Ascending aorta (tissue), 2 donors: ENCODE data around the gene IMMP2L. TPM values are rescaled to one million over a fixed set of nuclear protein-coding genes. Genes with fewer than 3 reads are reported as not detected.

Source experiments
- DNase-seq, 2 donors: peaks; one replicate each; pipeline ENCODE4 v3.0.0-alpha.2; 2019; ENCODE audit warnings: low spot score in 2 of 2
- H3K27ac ChIP-seq, 2 donors: fragments of 200-600 bp; sonication (generic); one replicate each; pipeline ENCODE4 v1.5.1; 2016 to 2017; ENCODE audit warnings: mild to moderate bottlenecking in 1 of 2
- H3K27me3 ChIP-seq: fragments of 200-600 bp; sonication (generic); one replicate; pipeline ENCODE4 v1.5.1; 2017
- H3K36me3 ChIP-seq, 2 donors: fragments of 200-600 bp; sonication (generic); one replicate each; pipeline ENCODE4 v1.5.1; 2016
- H3K4me1 ChIP-seq, 2 donors: fragments of 200-600 bp; sonication (generic); one replicate each; pipeline ENCODE4 v1.5.1; 2016 to 2017; ENCODE audit warnings: mild to moderate bottlenecking in 1 of 2
- H3K4me3 ChIP-seq, 2 donors: fragments of 200-600 bp; sonication (generic); one replicate each; pipeline ENCODE4 v1.5.1; 2016 to 2017; ENCODE audit warnings: mild to moderate bottlenecking in 1 of 2
- H3K9me3 ChIP-seq, 2 donors: fragments of 200-600 bp; sonication (generic); one replicate each; pipeline ENCODE4 v1.5.1; 2016
- intact Hi-C: fragments of 100-400 bp; cut with DNase I; formaldehyde crosslinking; loops from one replicate; pipeline ENCODE4 v1.15.1; 2023
- total RNA-seq: library from RNA; depleted of rRNA; stranded (reverse); fragments of >200 nt; gene quantifications from one replicate; pipeline ENCODE4 v1.1.0, GENCODE V29; 2016
- TF ChIP-seq, protein P1 (sequence below), 3 experiments: fragments of 200-600 bp in 2 of 3; fragments of 450-650 bp in 1 of 3; sonication (generic) in 2 of 3; IDR thresholded peaks; one replicate each; pipeline ENCODE4 v1.5.1; 2016 to 2019; ENCODE audit warnings: antibody characterized with exemption in 3 of 3, mild to moderate bottlenecking in 1 of 3, moderate library complexity in 1 of 3

IMMP2L gene
- total RNA-seq, 1 donor from 2014 or later: 143 TPM

DNA sequence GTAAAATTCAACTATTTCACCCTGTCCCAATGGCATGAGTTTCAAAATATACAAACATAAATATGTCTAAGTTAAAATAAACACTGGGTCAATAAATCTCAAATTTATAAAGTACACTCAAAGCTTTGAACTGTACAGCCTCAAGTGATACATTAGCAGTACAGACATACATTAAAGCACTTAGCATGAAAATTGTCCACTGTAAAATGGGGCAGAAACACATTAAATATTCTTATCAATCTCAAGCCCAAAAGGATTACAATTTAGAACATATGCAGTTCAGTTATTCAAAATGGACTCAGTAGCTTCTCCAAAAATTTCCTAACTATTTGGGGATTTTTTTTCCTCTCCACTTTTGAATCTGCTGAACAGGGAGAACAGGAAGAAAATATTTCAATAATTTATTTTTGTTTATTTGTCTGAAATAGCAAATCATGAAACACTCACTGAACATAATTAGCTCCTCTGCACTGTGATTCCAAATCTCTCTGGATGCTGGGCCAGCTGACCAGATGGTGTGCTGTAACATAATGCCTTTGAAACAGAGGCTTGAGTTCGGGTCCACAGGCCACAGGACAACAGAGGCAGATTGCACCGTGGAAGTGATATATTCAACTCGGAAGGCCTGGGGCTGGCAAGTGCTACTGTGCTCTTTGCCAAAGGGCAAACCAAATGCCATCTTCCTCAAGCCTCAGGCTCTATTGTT, 720.3 kb downstream of the IMMP2L start:
- no peak for DNase-seq
- H3K36me3 ChIP-seq: no peaks in the 10 kb centered on the region
- H3K27me3 ChIP-seq: no peaks in the 10 kb centered on the region
- H3K27ac ChIP-seq: no peak overlapping the region
- intact Hi-C loops: no loop called here
- H3K4me3 ChIP-seq: no peak overlapping the region
- TF ChIP-seq, protein P1, sequence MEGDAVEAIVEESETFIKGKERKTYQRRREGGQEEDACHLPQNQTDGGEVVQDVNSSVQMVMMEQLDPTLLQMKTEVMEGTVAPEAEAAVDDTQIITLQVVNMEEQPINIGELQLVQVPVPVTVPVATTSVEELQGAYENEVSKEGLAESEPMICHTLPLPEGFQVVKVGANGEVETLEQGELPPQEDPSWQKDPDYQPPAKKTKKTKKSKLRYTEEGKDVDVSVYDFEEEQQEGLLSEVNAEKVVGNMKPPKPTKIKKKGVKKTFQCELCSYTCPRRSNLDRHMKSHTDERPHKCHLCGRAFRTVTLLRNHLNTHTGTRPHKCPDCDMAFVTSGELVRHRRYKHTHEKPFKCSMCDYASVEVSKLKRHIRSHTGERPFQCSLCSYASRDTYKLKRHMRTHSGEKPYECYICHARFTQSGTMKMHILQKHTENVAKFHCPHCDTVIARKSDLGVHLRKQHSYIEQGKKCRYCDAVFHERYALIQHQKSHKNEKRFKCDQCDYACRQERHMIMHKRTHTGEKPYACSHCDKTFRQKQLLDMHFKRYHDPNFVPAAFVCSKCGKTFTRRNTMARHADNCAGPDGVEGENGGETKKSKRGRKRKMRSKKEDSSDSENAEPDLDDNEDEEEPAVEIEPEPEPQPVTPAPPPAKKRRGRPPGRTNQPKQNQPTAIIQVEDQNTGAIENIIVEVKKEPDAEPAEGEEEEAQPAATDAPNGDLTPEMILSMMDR (IDR thresholded peaks at IDR 0.05): no peak
- no peaks in the 10 kb centered on the region for H3K9me3 ChIP-seq
- no peaks in the 10 kb centered on the region for H3K4me1 ChIP-seq

DNA sequence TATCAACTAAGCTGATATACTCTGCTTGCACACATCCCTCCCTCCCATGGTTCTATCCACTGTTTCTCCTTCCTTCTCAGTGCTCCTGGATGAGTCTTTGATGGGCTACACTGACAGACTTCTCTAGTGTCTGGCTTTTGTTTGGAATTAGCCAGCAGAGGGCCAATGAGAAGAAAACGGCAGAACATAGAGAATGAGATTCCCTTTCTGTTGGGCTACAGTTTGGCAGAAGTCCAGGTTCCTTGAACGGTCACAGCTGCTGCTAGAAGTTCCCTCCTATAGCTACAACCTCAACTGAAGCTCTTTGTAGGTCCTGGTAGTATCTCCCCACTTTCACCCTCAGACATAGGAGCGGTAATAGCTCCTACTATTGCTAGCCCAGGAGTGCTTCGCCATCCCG, 722.4 kb downstream of the IMMP2L start:
- intact Hi-C loops: no loop called here
- no peak overlapping the region for H3K27ac ChIP-seq
- no peaks in the 10 kb centered on the region for H3K36me3 ChIP-seq
- H3K9me3 ChIP-seq: no peaks in the 10 kb centered on the region
- TF ChIP-seq, protein P1 (IDR thresholded peaks at IDR 0.05): no peak
- H3K4me1 ChIP-seq: no peaks in the 10 kb centered on the region
- H3K4me3 ChIP-seq: no peak overlapping the region
- DNase-seq: no peak
- no peaks in the 10 kb centered on the region for H3K27me3 ChIP-seq

DNA sequence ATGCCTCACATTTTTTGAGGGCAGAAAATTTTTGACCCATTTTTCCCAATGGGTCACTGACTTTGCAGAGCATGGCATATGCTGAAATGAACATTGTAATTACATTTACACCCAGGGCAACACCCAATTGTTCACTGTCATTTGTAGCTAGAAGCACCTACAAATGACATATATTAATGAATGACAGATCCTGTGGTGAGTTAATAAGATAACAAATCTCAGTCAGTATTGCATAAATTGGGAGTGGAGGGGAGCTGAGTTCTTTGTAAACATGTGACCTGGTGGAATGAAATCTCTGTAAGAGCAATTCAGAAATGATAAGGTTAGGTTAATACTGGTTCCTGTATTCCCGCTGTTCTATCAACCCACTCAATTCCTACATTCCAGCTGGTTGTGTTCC, 726.4 kb downstream of the IMMP2L start:
- Histone ChIP-seq H3K27ac (no peak overlapping the region), H3K36me3 (no peaks in the 10 kb centered on the region), H3K4me1 (peaks cover 0 to 3% of the 10 kb centered on the region in 2 donors), H3K27me3 (no peaks in the 10 kb centered on the region), H3K4me3 (no peak overlapping the region), H3K9me3 (no peaks in the 10 kb centered on the region)
- intact Hi-C loops: no loop called here
- TF ChIP-seq, protein P1 (IDR thresholded peaks at IDR 0.05): no peak
- DNase-seq: no peak

GRCh38 chr7:110835218-110835617, 727.1 kb downstream of the IMMP2L start:
- Histone ChIP-seq H3K4me3 (no peak overlapping the region), H3K9me3 (no peaks in the 10 kb centered on the region), H3K27ac (no peak overlapping the region), H3K27me3 (no peaks in the 10 kb centered on the region), H3K36me3 (no peaks in the 10 kb centered on the region), H3K4me1 (peaks cover 0 to 3% of the 10 kb centered on the region in 2 donors)
- intact Hi-C loops: no loop called here
- TF ChIP-seq, protein P1 (IDR thresholded peaks at IDR 0.05): no peak
- no peak for DNase-seq

DNA sequence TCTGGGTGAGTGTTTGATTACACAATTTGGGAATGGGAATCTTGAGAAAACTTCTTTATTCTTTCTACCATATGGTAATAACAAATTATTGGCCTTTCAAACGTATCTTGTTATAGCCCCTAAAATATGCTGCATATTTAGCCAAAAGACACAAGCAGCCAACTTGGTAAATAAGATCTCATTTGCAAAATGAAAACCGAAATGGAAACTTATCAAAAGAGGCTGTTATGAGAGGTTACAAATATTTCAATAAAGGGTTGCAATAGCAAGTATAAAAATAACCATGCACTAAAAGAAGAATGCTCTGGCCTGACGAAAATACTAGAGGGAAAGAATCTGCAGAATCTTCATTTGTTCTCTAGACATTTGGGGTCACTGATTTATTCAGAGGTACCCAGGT, 730.9 kb downstream of the IMMP2L start:
- TF ChIP-seq, protein P1 (IDR thresholded peaks at IDR 0.05): no peak
- DNase-seq: no peak
- Histone ChIP-seq H3K4me3 (no peak overlapping the region), H3K9me3 (no peaks in the 10 kb centered on the region), H3K27ac (no peak overlapping the region), H3K4me1 (peaks cover 0 to 3% of the 10 kb centered on the region in 2 donors), H3K27me3 (no peaks in the 10 kb centered on the region), H3K36me3 (no peaks in the 10 kb centered on the region)
- intact Hi-C loops: no loop called here
